Measurements from ENCODE around the gene PDZD7.

DNA sequence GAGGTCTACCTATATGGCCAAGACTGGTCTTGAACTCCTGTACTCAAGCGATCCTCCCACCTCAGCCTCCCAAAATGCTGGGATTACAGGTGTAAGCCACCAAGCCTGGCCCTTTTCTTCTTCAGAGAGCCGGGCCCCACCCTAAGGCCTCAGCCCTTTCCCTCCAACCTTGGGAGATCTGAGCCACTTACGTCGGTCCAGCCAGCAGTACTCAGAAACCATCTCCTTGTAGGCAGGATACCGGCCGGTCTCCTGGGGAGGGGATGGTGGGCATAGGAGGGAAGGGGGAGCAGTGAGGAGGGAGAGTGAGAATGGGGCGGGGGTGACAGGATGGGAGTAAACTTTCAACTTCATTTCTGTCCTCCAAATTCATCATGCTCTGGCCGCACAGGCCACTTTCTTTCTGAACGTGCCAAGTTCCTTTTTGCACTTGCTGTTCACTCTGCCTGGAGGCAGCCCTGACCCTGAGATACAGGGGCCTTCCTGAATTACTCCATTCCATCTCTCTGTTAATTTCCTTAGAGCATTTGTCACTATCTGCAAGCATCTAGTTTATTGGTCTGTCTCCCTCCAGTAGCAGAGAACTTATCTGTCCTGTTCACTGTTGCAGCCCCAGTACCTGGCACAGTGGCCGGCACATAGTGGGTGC lies 10.4 kb downstream of the PDZD7 start:
- TF ChIP-seq, protein P1, sequence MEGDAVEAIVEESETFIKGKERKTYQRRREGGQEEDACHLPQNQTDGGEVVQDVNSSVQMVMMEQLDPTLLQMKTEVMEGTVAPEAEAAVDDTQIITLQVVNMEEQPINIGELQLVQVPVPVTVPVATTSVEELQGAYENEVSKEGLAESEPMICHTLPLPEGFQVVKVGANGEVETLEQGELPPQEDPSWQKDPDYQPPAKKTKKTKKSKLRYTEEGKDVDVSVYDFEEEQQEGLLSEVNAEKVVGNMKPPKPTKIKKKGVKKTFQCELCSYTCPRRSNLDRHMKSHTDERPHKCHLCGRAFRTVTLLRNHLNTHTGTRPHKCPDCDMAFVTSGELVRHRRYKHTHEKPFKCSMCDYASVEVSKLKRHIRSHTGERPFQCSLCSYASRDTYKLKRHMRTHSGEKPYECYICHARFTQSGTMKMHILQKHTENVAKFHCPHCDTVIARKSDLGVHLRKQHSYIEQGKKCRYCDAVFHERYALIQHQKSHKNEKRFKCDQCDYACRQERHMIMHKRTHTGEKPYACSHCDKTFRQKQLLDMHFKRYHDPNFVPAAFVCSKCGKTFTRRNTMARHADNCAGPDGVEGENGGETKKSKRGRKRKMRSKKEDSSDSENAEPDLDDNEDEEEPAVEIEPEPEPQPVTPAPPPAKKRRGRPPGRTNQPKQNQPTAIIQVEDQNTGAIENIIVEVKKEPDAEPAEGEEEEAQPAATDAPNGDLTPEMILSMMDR (IDR thresholded peaks at IDR 0.05 in 8 of 11, conservative IDR thresholded peaks at IDR 0.05 in 3 of 11), result no peak
- TF ChIP-seq POLR2A (IDR thresholded peaks at IDR 0.05) (no peak), POLR2AphosphoS5 (IDR thresholded peaks at IDR 0.05) (no peak)

Data from spleen (tissue), 7 donors.